NB4 (cell line): ENCODE data around the gene FAM3C.
"Not testable (repeated sequence)": the region's sequence is repeated elsewhere in the genome, so short reads cannot be mapped to it uniquely, and the experiment has no call there.

Experiments
- DNase-seq: peaks from one replicate; pipeline ENCODE4 v3.0.0; 2010; ENCODE audit warnings: low read depth
- H3K4me3 ChIP-seq: one replicate; pipeline ENCODE4 v1.5.1; 2011; ENCODE audit warnings: mild to moderate bottlenecking, low read depth, low read length, moderate library complexity
- CTCF ChIP-seq: IDR thresholded peaks from one replicate; pipeline ENCODE4 v1.5.1; 2012; ENCODE audit warnings: low read depth, low read length
- MAX ChIP-seq: IDR thresholded peaks from 2 replicates; pipeline ENCODE4 v1.6.1; 2011; ENCODE audit warnings: low read depth, low read length
- MYC ChIP-seq: IDR thresholded peaks from 2 replicates; pipeline ENCODE4 v1.6.1; 2011; ENCODE audit warnings: low read depth, low read length
- POLR2A ChIP-seq: IDR thresholded peaks from 2 replicates; pipeline ENCODE4 v1.6.1; 2011; ENCODE audit warnings: mild to moderate bottlenecking; ENCODE audit not compliant: insufficient read length; ENCODE audit errors: extremely low read depth

The FAM3C gene

GRCh38 chr7:121429798-121430197 is 33.7 kb upstream of the FAM3C start:
- no peak overlapping the region for H3K4me3 ChIP-seq
- TF ChIP-seq CTCF (no peak), POLR2A (no peak), MYC (no peak)
- no peak for DNase-seq

GRCh38 chr7:121428855-121429489 is 32.9 kb upstream of the FAM3C start:
- DNase-seq, result no peak
- TF ChIP-seq CTCF (no peak), MAX (no peak), MYC (no peak), POLR2A (no peak)
- no peak overlapping the region for H3K4me3 ChIP-seq

GRCh38 chr7:121421743-121422142 is 25.6 kb upstream of the FAM3C start:
- not testable (repeated sequence) for H3K4me3 ChIP-seq, DNase-seq

- no peak for DNase-seq
- H3K4me3 ChIP-seq, result no peak overlapping the region
- TF ChIP-seq MYC (no peak), CTCF (no peak), MAX (no peak), POLR2A (no peak)
These were observed 24.9 kb upstream of the FAM3C start for GRCh38 chr7:121420976-121421375.

- no peak for DNase-seq
- no peak overlapping the region for H3K4me3 ChIP-seq
- TF ChIP-seq CTCF (no peak), MAX (no peak), POLR2A (no peak), MYC (no peak)
These were observed 23.4 kb upstream of the FAM3C start for GRCh38 chr7:121419201-121420148.

- H3K4me3 ChIP-seq, result no peak overlapping the region
- DNase-seq, result no peak
- TF ChIP-seq CTCF (no peak), POLR2A (no peak), MYC (no peak), MAX (no peak)
These were observed 20.4 kb upstream of the FAM3C start for GRCh38 chr7:121416533-121416932.
